GM12873 (cell line): ENCODE data around the gene PIP5K1B.

Experiments used
- CTCF ChIP-seq: IDR thresholded peaks from 2 replicates; pipeline ENCODE4 v1.5.1; 2012; ENCODE audit warnings: low read depth, mild to moderate bottlenecking, moderate library complexity, low read length, control low read depth; ENCODE audit not compliant: insufficient read depth; ENCODE audit errors: missing control alignments

Gene PIP5K1B

GRCh38 chr9:68912561-68912960 lies 207.5 kb downstream of the PIP5K1B start:
- TF ChIP-seq CTCF: no peak

- no peak for TF ChIP-seq CTCF
These were observed 208.0 kb downstream of the PIP5K1B start for GRCh38 chr9:68913054-68913453.

- no peak for TF ChIP-seq CTCF
These were observed 209.7 kb downstream of the PIP5K1B start for GRCh38 chr9:68914751-68915150.

GRCh38 chr9:68919661-68920060 lies 214.6 kb downstream of the PIP5K1B start:
- no peak for TF ChIP-seq CTCF

GRCh38 chr9:68920921-68921320 lies 215.9 kb downstream of the PIP5K1B start:
- TF ChIP-seq CTCF: no peak

GRCh38 chr9:68923480-68923879 lies 218.4 kb downstream of the PIP5K1B start:
- no peak for TF ChIP-seq CTCF

- no peak for TF ChIP-seq CTCF
These were observed 220.1 kb downstream of the PIP5K1B start for GRCh38 chr9:68925175-68925574.
